HG03378 (cell line): Measurements from ENCODE around the gene WDR43.

ENCODE experiments used
- ATAC-seq: cut with Tn5 transposase; IDR thresholded peaks from one replicate; pipeline ENCODE4 v1.9.1; 2021; ENCODE audit warnings: mild to moderate bottlenecking, moderate library complexity; ENCODE audit not compliant: unreplicated experiment

The WDR43 gene

DNA sequence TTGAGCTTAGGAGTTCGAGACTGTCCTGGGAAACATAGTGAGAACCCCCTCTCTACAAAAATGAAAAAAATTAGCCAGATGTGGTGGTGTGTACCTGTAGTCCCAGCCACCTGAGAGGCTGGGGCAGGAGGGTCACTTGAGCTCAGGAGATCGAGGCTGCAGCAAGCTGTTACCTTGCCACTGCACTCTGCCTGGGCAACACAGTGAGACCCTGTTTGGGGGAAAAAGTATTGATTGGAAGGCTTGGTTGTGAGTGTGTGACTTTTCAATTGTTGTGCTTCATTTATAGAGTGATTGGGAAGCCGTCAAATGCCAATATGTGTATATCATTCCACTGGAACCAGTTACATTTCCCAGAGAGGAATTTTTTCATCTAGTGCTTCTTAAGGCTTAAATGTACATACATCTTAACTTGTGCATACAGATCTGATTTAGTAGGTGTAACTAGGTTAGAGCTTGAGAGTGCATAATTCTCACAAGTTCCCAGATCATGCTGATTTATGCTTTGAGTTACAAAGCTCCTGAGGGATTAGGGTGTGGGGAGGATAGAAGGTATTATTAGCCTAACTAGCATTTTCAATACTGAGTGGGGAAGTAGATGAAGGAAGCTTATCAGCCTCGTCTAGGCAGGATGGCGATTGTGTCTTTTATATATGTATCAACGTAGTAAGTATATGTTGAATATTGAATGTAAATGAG, 15.3 kb downstream of the WDR43 start:
- no peak for ATAC-seq

- no peak for ATAC-seq
These were observed 21.5 kb downstream of the WDR43 start for GRCh38 chr2:28915939-28916338.

GRCh38 chr2:28926847-28927246, 32.4 kb downstream of the WDR43 start:
- ATAC-seq = no peak

DNA sequence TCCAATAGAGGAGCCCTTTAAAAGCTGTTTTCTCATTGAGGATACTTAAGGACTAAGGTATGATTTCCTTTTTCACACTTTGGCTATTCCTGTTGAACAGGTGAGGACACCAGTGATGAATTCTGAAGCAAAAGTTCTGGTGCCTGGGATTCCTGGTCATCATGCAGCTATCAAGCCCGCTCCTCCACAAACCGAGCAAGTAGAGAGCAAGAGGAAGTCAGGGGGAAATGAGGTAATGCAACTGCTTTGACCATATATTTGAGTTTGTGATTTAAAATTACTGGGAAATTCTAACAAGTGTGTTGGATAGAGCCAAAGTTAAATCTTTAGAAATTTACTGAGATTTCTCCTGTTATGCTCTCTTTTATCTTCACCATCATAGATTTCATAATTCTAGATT, 33.0 kb downstream of the WDR43 start:
- no peak for ATAC-seq

DNA sequence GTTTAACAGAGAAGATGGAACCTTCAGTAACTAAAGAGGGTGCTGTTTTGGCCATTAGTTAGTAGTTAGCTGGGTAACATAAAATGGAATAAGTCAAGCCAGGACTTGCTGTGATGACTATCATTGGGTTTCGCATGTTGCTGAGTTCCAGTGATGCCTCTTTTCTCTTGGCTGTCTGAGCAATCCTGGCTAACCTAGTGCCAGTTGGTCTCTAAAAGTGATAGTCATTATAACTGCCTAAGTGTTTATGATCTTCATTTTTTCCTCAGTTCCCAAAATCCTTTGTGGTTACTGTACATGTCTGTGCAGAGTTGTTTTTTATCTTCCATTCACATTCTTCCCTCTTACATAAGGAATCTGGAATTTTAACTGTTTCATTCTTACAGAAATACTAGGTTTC, 33.4 kb downstream of the WDR43 start:
- ATAC-seq = no peak

DNA sequence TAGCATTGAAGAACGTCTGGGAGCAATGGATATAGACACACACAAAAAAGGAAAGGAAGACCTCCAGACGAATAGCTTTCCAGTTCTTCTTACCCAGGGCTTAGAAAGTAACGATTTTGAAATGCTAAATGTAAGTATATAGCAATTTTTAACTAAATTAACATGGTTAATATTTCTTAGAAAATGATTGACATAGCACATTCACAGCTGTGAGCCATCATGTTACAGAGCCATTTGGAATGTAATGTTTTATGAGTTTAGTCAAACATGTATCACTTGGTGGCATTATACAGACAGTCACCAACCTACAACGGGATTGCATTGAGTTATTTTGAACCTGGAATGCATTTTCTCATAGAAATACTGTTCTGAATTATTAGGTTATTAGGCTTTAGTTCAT, 35.1 kb downstream of the WDR43 start:
- no peak for ATAC-seq

- ATAC-seq = no peak
These were observed 35.7 kb downstream of the WDR43 start for GRCh38 chr2:28930205-28930604.

GRCh38 chr2:28934769-28935168, 40.3 kb downstream of the WDR43 start:
- no peak for ATAC-seq

DNA sequence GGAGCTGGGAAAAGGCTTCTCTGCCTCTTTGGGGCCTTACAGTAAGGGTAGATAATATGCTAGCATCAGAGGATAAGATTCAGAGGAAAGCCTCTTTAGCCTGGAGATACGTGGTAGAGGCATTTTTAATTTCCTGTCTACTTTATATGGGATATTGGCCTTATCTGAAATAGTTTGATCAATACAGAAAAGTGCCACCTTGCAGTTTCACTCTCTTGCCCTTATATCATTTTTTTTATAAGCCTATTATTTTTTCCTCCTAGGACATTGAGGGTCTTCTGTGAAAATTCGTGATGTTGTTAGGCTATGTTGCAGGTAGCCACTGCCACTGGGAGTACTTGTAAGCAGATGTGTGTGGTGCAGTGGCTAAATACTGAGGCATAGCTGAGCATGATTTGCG, 46.5 kb downstream of the WDR43 start:
- no peak for ATAC-seq

DNA sequence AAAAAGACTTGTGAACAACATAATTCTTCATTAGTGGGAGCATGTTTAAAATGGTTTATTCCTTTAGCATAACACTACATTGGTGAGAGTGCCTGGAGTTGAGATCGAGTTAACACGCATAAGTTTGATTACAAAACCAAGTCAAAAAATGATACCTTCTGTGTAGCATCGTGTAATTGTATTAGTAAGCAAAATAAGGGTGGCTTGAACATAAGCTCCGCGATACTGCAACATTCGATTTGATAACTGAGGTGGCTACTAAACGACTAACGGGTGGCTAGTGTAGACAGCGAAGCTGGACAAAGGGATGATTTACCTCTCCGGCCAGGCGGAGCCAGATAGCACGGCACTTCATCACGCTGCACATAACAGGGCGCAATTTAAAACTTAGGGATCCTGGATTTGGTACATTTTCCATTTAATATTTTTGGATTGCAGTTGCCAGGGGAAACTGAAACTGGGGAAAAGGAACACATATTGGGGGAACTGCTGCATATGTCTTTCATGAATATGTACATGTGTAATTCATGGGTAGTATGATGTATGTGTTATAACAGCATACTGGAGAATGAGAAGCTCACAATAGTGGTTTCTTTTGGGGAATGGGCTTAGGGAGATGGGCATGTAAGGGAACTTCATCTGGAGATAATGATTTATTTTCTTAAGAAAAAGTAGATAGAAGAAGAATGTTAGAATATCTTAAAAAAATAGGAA, 50.2 kb downstream of the WDR43 start:
- ATAC-seq = no peak

DNA sequence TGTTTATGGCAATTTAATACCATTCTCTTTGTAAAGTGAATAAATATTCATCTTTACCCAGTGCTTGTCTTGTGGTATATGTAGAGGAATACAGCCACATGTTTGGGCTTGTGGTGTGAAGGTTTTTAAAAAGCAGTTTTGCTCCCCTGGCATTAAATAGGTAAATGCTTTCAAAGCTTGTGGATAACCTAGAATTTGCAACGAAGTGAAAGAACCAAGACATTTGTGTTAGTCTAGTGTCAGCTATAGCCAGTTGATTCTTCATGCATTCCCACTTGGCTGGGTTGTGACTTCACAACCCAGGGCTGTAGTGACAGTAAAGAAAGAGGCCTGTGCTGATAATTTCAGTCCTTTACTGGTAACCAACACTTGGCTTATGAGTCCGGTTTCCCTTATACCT, 53.7 kb downstream of the WDR43 start:
- ATAC-seq = no peak

DNA sequence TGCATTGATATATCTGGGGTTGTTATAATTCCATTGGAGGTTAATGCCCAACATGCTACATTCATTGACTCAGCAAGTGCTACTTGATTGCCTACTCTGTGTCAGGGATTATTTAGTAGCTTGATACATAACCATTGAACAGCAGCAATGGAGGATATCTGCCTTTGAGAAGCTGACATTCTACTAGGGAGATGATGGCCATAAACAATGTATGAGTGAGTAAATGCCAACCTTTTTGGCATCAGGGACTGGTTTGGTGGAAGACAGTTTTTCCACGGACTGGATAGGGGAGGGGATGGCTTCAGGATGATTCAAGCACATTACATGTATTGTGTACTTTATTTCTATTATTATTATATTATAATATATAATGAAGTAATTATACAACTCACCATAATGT, 54.7 kb downstream of the WDR43 start:
- ATAC-seq = no peak

DNA sequence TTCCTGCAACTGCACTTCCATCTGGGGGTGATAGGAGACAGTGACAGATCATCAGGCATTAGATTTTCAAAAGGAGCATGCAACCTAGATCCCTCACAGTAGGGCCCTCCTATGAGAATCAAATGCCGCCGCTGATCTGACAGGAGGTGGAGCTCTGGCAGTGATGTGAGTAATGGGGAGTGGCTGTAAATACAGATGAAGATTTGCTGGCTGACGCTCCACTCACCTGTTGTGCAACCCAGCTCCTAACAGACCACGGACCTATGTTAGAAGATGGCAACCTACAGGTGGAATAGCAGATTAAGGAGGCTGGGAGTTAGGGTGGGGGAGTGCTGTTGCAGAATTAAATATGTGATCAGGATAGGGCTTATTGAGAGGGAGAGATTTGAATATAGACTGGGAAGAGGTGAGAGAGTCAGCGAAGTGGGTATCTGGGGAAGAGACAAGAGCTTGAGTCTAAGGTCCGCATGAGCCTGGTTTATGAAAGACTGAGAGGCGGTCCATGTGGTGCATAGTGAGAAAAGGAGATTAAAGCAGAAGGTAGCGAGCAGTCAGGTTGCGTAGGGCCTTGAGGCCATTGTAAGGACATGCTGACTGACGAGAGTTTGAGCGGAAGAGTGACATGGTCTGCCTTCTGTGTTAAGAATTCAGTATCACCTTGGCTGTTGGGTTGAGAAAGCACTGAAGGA, 55.3 kb downstream of the WDR43 start:
- no peak for ATAC-seq

GRCh38 chr2:28950941-28951630, 56.6 kb downstream of the WDR43 start:
- ATAC-seq = no peak

DNA sequence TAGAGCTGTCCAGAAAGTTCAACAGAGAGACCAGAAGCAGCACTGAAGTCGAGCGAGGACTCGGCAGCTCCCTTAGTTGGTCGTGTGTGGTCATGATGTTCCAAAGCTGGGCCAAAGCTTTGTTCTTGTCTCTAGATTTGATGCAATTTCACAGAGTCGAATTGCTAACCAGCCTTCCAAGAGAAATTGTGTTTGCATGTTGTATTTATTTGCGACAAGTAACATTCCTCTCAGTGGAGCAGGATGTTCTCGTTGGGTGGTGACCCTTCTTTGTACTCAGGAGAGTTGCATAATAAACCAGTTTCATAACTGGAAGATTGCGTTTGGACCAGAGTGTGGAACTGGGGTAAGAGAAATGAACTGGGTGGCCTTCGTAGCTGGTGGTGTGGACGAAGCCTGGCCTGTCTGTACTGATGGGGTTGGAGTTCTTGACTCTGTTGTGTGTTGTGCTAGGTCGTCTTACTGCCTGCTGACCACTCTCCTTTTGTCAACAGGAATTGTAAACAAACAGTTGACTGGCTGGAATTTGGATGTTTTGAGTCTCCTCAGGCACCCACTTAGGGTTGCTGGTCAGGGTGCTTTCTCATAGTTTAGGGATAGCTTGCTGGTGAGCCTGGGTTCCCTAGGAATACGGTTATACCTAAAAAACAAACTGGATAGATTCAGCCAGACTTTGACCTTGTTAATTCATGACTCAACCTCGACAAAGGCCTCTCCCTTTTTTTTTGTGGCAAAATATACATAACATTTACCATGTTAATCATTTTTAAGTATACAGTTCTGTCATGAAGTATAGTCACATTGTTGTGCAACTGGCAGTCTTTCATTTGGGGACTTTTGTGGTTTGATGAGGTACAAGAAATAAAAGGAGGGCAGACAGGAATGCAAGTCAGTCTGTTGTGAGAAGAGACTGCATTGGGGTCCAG, 57.7 kb downstream of the WDR43 start:
- no peak for ATAC-seq

DNA sequence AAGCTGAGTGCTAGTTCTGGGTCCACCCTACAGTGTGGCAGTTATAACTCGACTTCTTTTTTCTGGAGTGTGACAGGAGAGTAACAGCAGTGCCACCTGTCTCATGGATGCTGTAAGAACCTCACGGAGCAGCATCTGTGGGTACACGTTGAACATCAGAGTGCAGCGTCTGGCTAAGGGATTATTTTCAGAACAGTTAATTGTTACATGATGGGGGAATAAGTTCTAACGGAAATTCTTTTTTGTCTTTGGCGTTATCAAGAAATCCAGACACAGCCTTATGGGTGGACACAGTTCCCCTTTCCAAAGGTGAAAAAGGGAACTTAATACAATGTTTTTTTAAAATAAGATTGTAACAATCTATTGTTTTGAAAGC, 58.4 kb downstream of the WDR43 start:
- no peak for ATAC-seq

GRCh38 chr2:28955467-28955866, 61.0 kb downstream of the WDR43 start:
- no peak for ATAC-seq

- ATAC-seq = no peak
These were observed 62.0 kb downstream of the WDR43 start for GRCh38 chr2:28956415-28956826.

- ATAC-seq = no peak
These were observed 62.4 kb downstream of the WDR43 start for GRCh38 chr2:28956890-28957289.

DNA sequence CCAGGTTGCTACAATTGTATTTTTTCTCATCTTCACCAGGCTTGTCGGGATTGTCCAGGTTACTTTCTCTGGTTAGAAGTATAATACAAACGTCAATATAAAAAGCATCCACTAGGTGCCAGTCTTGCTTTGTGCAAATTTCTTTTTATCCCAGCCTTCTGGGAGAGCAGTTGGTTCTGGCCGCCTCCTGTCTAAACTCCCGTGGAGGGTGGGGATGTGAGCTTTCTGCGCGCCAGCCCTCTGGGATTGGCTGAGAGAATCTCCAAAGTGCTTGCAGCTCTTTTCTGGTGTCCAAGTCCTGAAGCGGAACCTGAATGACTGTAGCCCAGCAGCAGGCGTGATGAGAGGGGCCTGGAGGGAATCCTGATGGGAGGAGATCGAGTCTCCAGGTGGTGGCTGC, 64.2 kb downstream of the WDR43 start:
- ATAC-seq = no peak

- no peak for ATAC-seq
These were observed 65.9 kb downstream of the WDR43 start for GRCh38 chr2:28960401-28960800.
